ENCODE measurements around the gene SMPD4.
"Not testable (repeated sequence)": the region's sequence is repeated elsewhere in the genome, so short reads cannot be mapped to it uniquely, and the experiment has no call there.

DNA sequence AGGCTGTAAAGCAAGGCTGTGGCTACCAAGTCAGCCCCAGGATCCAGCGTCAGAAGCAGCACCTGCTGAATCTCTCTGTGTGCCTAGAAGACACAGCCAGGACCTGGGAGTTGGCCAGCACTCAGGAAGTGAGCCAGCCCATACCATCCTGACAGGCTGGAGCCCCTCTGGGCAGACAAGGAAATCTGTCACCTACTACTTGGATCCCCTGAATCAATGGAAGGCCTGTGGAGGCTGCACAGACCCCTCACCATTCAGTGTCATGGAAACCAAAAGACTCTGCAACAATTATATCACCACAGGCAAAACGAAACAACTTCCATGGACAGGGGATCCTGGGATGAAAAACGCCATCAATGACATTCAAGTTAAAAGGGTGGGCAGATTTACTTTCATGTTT is 14.8 kb downstream of the SMPD4 start:
- not testable (repeated sequence) for TF ChIP-seq KDM1A (IDR thresholded peaks at IDR 0.05; ENCODE audit: low read depth); RFX5 (IDR thresholded peaks at IDR 0.05); POLR2A (IDR thresholded peaks at IDR 0.05; ENCODE audit: low read length); CHD2 (IDR thresholded peaks at IDR 0.05; ENCODE audit: low read length, partially characterized antibody); CHD4 (IDR thresholded peaks at IDR 0.05; ENCODE audit: borderline replicate concordance); MYC (IDR thresholded peaks at IDR 0.05; ENCODE audit: borderline replicate concordance, low read length); TP53 (CRISPR knock-in tag; IDR thresholded peaks at IDR 0.05); HOXA7 (CRISPR knock-in tag; IDR thresholded peaks at IDR 0.05); BHLHE40 (IDR thresholded peaks at IDR 0.05; ENCODE audit: low read depth, low read length); CEBPB (IDR thresholded peaks at IDR 0.05); JUN (IDR thresholded peaks at IDR 0.05)
- TF ChIP-seq, protein P1, sequence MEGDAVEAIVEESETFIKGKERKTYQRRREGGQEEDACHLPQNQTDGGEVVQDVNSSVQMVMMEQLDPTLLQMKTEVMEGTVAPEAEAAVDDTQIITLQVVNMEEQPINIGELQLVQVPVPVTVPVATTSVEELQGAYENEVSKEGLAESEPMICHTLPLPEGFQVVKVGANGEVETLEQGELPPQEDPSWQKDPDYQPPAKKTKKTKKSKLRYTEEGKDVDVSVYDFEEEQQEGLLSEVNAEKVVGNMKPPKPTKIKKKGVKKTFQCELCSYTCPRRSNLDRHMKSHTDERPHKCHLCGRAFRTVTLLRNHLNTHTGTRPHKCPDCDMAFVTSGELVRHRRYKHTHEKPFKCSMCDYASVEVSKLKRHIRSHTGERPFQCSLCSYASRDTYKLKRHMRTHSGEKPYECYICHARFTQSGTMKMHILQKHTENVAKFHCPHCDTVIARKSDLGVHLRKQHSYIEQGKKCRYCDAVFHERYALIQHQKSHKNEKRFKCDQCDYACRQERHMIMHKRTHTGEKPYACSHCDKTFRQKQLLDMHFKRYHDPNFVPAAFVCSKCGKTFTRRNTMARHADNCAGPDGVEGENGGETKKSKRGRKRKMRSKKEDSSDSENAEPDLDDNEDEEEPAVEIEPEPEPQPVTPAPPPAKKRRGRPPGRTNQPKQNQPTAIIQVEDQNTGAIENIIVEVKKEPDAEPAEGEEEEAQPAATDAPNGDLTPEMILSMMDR (IDR thresholded peaks at IDR 0.05) = not testable (repeated sequence)
